GM12864 (cell line): ENCODE data around the gene SSH3.

Source experiments
- DNase-seq: peaks from one replicate; pipeline ENCODE4 v3.0.0-alpha.2; 2011; ENCODE audit warnings: low read depth
- H3K4me3 ChIP-seq: 2 replicates; pipeline ENCODE4 v1.5.1; 2011; ENCODE audit warnings: mild to moderate bottlenecking, low read depth, low read length, control low read depth
- CTCF ChIP-seq: IDR thresholded peaks from 2 replicates; pipeline ENCODE4 v1.5.1; 2011; ENCODE audit warnings: low read depth, mild to moderate bottlenecking, moderate library complexity, low read length, control low read depth, inconsistent platforms; ENCODE audit errors: missing control alignments

The SSH3 gene

DNA sequence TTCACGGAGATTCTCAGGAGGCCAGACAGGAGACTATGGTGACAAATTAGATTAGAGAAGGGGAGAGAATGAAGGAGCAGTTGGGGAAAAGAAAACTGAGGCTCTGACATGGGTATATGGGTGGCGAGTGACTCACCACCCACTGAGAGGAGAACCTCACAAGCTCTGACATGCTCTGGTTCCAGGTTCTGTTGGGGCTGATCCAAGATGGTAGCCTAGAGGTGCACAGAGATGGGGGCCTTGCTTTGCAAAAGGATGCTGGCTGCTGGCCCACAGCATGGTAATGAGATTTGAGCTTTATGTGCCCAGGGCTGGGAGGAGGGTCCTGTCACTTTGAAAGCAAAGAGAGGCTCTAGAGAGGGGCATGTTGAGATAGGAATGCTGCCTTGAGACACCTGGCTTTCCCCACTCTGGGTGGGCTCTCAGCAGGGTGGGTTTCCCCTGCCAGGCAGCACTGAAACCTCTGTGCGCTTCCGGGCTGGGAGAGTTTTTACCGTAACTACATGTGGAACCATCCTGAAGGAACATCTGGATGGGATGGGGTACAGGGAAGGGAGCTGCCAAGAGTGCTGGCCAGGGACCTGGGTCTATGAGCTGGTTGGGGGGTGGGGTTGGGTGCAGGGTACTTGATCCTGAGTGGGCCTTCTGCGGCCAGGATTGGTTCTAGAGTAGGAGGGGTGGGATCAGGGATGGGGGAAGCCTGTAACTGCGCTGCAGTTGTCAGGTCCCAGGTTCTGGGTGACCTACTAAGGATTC lies 38.3 kb upstream of the SSH3 start:
- TF ChIP-seq CTCF = no peak
- no peak overlapping the region for H3K4me3 ChIP-seq
- DNase-seq = no peak

- H3K4me3 ChIP-seq = peak overlapping the region; percentile 25; the same call in 1 of the 2 replicates
Measured at GRCh38 chr11:67265633-67266448, 37.5 kb upstream of the SSH3 start.

GRCh38 chr11:67266449-67267187 lies 36.7 kb upstream of the SSH3 start, which contains the start of gene GRK2:
GRK2 (plus strand) TSS chr11:67266473; CDS start chr11:67266700, 227 bp downstream.
- no peak for TF ChIP-seq CTCF
- DNase-seq = no peak
- H3K4me3 ChIP-seq = peak within 1 kb of the TSS; percentile 89

More at GRCh38 chr11:67265633-67266448, 37.5 kb upstream of the SSH3 start:
- no peak for DNase-seq
- TF ChIP-seq CTCF = peak; percentile 68

GRCh38 chr11:67267188-67268080 lies 35.9 kb upstream of the SSH3 start:
- H3K4me3 ChIP-seq = peak overlapping the region; percentile 89
- no peak for TF ChIP-seq CTCF
- DNase-seq = no peak

- DNase-seq = peak; percentile 89
- no peak for TF ChIP-seq CTCF
- H3K4me3 ChIP-seq = peak overlapping the region; percentile 89
Measured at GRCh38 chr11:67268081-67268961, 35.0 kb upstream of the SSH3 start.
